T-helper 17 cell (primary cell): ENCODE measurements around the gene HDAC4. TPM values are rescaled to one million over a fixed set of nuclear protein-coding genes. Genes with fewer than 3 reads are reported as not detected.

ENCODE experiments used
- ATAC-seq: fragments of 150-1000 bp; cut with Tn5 transposase; 2 replicates; pipeline ENCODE4 v1.10.0; 2021; ENCODE audit warnings: mild to moderate bottlenecking, moderate library complexity
- DNase-seq, 3 donors: peaks; one replicate each; pipeline versions ENCODE4 v3.0.0 to v3.0.0-alpha.2; 2020 to 2021
- H3K9me3 ChIP-seq: one replicate; pipeline ENCODE4 v1.7.0; 2013; ENCODE audit warnings: low read length, mild to moderate bottlenecking; ENCODE audit not compliant: control insufficient read depth, poor library complexity, severe bottlenecking
- H3K27ac Mint-ChIP-seq: one replicate; pipeline ENCODE4 v1.8.0; 2022; ENCODE audit warnings: mild to moderate bottlenecking, moderate library complexity, mixed read lengths
- H3K27me3 Mint-ChIP-seq: one replicate; pipeline ENCODE4 v1.8.0; 2022; ENCODE audit warnings: mixed read lengths
- H3K36me3 Mint-ChIP-seq: one replicate; pipeline ENCODE4 v1.8.0; 2022; ENCODE audit warnings: low read depth, mixed read lengths
- H3K4me1 Mint-ChIP-seq: one replicate; pipeline ENCODE4 v1.8.0; 2022; ENCODE audit warnings: mild to moderate bottlenecking, mixed read lengths
- H3K4me3 Mint-ChIP-seq: one replicate; pipeline ENCODE4 v1.8.0; 2022; ENCODE audit warnings: mild to moderate bottlenecking, moderate library complexity, mixed read lengths
- total RNA-seq, 4 donors: library from RNA in 2 of 4; stranded (reverse) in 2 of 4; gene quantifications; one replicate each; pipeline ENCODE4 v1.2.3 and lab custom pipeline; 2022 to 2026

HDAC4 gene
- total RNA-seq, 2 donors from 2014 or later: 78.9 to 79.0 TPM

DNA sequence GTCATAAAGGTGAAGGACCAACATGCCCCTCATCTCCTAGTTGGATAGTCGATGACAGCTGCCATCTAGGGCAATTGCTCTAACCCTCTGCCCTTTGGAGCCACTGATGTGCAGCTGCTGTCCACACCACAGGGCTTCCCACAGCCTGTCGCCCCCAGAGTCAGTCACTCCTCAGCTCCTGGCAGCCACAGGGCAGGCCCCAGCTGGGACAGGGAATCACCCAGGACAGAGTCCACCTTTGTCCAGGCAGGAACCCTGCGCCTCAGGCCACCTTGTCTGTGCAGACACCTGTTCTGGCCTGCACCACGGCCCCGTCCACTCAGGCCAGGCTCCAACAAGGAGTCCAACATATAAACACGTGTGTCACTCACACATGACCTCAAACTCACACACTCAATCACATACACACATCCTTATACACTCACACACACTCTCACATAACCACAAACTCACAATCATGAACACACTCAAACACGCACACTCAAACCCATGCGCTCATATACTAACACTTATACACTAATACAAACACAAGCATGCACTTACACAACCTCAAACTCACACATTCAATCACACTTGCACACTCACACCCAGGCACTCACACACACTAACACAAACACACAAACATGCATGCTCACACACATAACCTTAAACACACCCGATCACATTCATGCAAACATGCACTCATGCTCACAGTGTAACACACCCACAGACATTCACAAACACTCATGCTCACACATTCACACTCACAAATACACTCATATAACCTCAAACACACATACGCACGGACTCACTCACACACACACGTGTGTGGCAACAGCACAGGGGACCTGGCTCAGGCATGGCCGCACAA, 29.7 kb downstream of the HDAC4 start:
- no peak overlapping the region for H3K4me3 Mint-ChIP-seq
- H3K36me3 Mint-ChIP-seq: no peaks in the 10 kb centered on the region
- H3K27me3 Mint-ChIP-seq: no peaks in the 10 kb centered on the region
- no peaks in the 10 kb centered on the region for H3K9me3 ChIP-seq
- ATAC-seq (no peak), DNase-seq (no peak)
- no peak overlapping the region for H3K27ac Mint-ChIP-seq
- peaks cover 13% of the 10 kb centered on the region for H3K4me1 Mint-ChIP-seq

DNA sequence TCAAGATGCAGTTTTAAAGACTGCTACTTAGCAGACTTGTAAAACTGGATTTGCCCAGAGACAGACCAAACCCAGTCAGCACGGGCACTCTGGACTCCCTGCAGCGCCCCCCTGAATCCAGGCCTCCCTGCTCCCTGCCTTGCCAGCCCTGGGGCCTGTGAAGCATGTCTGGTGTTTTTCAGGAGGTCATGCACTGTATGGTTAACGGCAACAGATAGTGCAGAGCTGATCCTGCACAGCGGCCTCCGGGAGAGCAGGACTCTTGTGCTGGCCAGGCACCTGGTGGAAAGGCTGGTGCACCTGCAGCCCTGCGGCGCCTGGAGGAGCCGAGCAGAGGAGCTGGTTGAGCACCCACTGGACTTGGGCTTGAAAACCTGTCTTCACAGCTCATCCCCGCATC, 30.4 kb downstream of the HDAC4 start:
- Mint-ChIP-seq H3K27ac (no peak overlapping the region), H3K4me3 (peak overlapping the region; percentile 84), H3K36me3 (no peaks in the 10 kb centered on the region), H3K4me1 (peaks cover 16% of the 10 kb centered on the region), H3K27me3 (no peaks in the 10 kb centered on the region)
- ATAC-seq (no peak), DNase-seq (no peak)
- no peaks in the 10 kb centered on the region for H3K9me3 ChIP-seq

DNA sequence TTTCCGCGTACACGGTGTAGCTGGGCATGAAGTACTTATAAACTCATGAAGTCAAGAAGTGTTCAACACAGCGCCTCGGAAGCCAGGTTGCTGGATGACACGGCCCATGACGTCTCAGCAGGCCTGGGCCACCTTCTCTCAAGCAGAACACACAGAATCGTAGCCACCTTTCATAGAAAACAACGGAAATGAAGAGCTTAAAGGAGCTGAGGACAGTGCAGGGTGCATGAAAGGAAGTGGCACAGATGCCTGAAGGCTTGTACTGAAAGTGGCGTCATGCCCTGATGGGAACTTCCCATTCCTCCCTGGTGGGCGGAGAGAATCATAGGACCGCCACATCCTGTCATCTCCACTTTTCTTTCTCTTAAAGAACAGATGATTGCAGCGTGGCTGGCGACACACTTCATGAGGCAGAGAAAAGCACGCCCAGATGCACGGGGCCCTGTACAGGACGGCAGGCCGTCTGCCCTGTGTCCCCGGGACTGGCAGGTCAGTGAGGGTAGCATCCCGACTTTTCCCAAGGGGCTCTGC, 31.1 kb downstream of the HDAC4 start:
- H3K27ac Mint-ChIP-seq: no peak overlapping the region
- H3K9me3 ChIP-seq: no peaks in the 10 kb centered on the region
- no peaks in the 10 kb centered on the region for H3K36me3 Mint-ChIP-seq
- DNase-seq (peak; percentile 29 to 67 (median 64)), ATAC-seq (peak; percentile 95)
- H3K27me3 Mint-ChIP-seq: no peaks in the 10 kb centered on the region
- H3K4me1 Mint-ChIP-seq: peaks cover 20% of the 10 kb centered on the region
- peak overlapping the region; percentile 84 for H3K4me3 Mint-ChIP-seq

DNA sequence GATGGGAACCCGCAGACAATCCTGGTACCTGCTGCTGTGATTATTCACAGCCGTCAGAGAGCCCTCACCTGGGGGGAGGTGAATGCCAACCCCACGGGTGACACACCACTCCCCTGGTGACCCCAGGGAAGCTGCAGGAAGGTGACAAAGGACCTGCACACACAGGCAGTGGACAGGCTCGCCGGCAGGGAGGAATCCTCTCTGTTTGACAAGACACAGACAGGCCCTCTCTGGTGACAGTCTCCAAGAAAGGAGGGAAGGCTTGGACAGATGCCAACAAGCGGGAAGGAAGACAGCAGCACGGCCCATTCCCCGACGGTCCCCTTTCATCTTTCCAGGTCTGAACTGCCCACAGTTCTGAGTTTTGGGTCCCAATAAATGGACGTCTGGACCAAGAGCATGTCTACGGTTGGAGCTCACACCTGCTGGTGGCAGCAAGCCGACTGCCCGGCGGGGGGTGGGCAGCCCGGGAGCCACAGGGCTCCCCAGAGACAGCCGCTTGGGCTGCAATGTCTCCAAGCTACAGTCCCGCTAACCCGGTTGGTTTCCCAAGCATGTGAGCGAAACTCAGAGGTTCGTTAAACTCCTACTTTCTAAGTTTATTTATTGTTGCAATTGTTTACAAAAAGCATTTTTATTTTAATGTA, 31.8 kb downstream of the HDAC4 start:
- H3K27ac Mint-ChIP-seq: no peak overlapping the region
- no peaks in the 10 kb centered on the region for H3K27me3 Mint-ChIP-seq
- H3K4me1 Mint-ChIP-seq: peaks cover 25% of the 10 kb centered on the region

DNA sequence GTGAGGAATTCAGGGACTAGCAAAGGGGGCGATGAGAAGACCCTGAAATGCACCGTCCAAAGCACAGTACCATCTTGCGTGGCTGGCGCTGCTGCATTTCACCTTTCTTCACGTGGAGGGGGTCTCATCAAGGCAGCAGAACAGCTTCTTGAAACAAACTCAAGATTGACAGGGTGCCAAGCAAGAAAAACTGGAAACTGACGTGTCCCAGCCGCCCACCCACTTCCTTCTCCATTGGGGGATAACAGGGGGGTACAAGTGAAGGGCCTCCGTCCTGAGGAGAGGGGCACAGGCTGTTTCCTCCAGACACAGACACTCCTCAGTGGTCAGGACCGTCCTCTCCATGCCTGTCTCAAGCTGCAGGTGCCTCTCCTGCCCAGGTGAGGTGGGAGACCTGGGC, 32.5 kb downstream of the HDAC4 start:
- Mint-ChIP-seq H3K4me3 (no peak overlapping the region), H3K27me3 (no peaks in the 10 kb centered on the region), H3K4me1 (peaks cover 30% of the 10 kb centered on the region), H3K27ac (no peak overlapping the region), H3K36me3 (no peaks in the 10 kb centered on the region)
- no peaks in the 10 kb centered on the region for H3K9me3 ChIP-seq
- no peak for DNase-seq
- no peak for ATAC-seq

More for the DNA sequence above, 31.8 kb downstream of the HDAC4 start:
- no peak overlapping the region for H3K4me3 Mint-ChIP-seq
- H3K36me3 Mint-ChIP-seq: no peaks in the 10 kb centered on the region
- no peaks in the 10 kb centered on the region for H3K9me3 ChIP-seq
- no peak for DNase-seq
- ATAC-seq: no peak

DNA sequence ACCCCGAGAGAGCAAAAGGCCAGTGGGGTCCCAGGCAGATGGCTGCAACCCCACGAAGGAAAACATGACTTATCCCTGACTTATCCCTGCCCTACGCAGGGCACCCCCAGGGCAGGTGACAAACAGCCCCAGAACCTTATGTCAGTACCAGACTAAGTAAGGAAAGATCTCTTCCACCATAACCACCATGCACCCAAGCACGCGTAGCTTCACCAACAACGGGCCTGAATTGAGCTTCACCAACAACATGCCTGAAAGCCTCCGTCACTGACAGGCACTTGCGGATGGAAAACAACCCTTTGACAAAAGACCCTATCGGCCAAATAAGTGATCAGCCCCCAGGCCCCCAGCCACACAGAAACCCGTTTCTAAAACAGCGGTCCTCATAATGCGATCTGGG, 34.1 kb downstream of the HDAC4 start:
- DNase-seq (no peak), ATAC-seq (no peak)
- no peaks in the 10 kb centered on the region for H3K27me3 Mint-ChIP-seq
- H3K36me3 Mint-ChIP-seq: no peaks in the 10 kb centered on the region
- H3K4me1 Mint-ChIP-seq: peaks cover 30% of the 10 kb centered on the region
- H3K9me3 ChIP-seq: no peaks in the 10 kb centered on the region
- no peak overlapping the region for H3K4me3 Mint-ChIP-seq
- no peak overlapping the region for H3K27ac Mint-ChIP-seq

DNA sequence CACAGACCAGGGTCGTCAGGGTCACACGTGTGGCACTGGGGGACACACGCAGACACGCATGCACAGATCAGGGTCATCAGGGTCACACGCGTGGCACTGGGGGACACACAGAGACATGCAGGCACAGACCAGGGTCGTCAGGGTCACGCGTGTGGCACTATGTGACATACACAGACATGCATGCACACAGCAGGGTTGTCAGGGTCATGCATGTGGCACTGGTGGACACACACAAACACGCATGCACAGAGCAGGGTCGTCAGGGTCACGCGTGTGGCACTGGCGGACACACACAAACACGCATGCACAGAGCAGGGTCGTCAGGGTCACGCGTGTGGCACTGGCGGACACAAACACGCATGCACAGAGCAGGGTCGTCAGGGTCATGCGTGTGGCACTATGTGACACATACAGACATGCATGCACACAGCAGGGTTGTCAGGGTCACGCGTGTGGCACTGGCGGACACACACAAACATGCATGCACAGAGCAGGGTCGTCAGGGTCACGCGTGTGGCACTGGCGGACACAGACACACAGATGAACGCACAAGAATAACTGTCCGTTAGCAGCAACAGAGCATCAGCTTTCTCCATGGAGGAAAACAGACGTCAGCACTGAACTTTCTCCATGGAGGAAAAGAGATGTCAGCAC, 34.9 kb downstream of the HDAC4 start:
- Mint-ChIP-seq H3K27ac (peak overlapping the region; percentile 27), H3K4me1 (peaks cover 30% of the 10 kb centered on the region), H3K36me3 (no peaks in the 10 kb centered on the region), H3K4me3 (no peak overlapping the region), H3K27me3 (no peaks in the 10 kb centered on the region)
- DNase-seq: no peak
- no peak for ATAC-seq
- no peaks in the 10 kb centered on the region for H3K9me3 ChIP-seq

DNA sequence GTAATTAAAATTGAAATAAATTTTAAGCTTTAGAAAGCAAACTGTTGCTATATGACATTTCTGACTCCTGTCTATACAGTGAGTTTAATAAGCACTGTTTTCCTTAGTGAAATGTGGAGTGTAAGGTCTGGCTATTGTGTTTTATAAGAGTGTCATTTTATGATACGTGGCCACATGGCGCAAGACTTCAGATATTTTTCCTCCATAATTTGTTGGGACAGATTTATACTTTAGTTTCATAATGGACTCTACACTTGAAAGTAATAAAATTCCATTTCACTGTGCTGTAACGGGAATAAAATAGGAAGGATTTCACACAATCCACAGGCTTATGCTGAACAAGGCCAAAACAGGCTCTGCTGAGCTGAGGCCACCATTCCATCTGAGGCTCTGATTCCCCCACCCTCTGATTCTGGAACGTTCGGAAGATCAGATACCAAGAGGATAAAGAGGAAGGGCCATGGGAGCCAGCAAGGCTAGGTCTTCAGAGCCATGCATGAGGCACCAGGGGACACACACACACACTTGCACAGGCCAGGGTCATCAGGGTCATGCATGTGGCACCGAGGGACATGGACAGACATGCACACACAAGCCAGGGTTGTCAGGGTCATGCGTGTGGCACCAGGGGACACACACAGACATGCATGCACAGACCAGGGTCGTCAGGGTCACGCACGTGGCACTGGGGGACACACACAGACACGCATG, 35.6 kb downstream of the HDAC4 start:
- H3K4me3 Mint-ChIP-seq: no peak overlapping the region
- no peaks in the 10 kb centered on the region for H3K9me3 ChIP-seq
- ATAC-seq (no peak), DNase-seq (no peak)
- peak overlapping the region; percentile 81 for H3K27ac Mint-ChIP-seq
- H3K4me1 Mint-ChIP-seq: peaks cover 25% of the 10 kb centered on the region
- H3K27me3 Mint-ChIP-seq: no peaks in the 10 kb centered on the region
- H3K36me3 Mint-ChIP-seq: no peaks in the 10 kb centered on the region

DNA sequence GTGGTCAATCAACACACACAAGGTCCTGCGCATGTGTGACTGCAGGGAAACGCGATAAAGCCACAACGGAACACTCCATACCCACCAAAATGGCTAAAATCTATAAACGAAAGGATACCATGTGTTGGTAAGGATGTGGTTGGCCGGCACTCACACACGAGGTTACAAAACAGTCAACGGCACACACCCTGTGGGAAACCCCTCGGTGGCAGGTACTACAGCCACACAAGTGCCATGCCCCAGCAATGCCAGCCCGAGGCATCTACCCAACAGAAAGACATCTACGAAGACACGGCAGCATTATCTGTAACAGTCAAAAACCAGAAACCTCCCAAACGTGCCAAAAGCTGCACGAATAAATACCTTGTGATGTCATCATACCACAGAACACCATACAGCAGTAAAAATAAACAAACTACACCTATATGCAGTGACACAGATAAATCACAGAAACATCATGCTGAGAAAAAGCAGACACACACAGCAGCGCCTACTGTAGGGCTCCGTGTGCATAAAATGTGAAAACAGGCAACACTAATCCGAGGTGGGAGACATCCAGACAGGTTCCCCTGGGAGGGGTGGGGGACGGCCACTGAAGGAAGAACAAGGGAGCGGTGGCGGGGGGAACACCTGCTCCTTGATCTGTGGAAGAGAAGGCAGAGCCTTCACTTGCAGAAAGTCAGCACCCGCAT, 36.7 kb downstream of the HDAC4 start:
- H3K4me3 Mint-ChIP-seq: peak overlapping the region; percentile 47
- DNase-seq: peak in 2 of 3 donors; percentile 23 to 43

DNA sequence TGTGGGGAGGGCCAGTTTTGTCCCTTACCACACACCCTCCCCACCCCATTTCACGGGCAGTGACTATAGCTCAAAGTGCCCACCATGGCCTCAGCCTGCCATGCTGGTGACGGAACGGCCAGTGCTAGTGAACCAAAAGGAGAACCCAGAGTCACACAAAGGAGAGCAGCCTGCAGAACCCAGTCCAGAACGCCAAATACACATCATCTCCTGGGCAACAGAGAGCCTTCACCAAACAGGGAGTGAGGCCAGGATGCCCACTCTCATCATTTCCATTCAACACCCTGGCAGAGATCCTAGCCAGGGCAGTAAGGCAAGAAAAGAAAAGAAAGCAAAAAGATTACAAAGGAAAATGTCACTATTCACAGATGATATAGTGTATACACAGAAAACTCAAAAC, 38.3 kb downstream of the HDAC4 start:
- Mint-ChIP-seq H3K27ac (peak overlapping the region; percentile 81), H3K4me1 (peaks cover 17% of the 10 kb centered on the region), H3K4me3 (no peak overlapping the region), H3K36me3 (no peaks in the 10 kb centered on the region), H3K27me3 (no peaks in the 10 kb centered on the region)
- H3K9me3 ChIP-seq: no peaks in the 10 kb centered on the region
- ATAC-seq (no peak), DNase-seq (no peak)

More for the DNA sequence above, 36.7 kb downstream of the HDAC4 start:
- H3K4me1 Mint-ChIP-seq: peaks cover 17% of the 10 kb centered on the region
- ATAC-seq: peak; percentile 96
- H3K27ac Mint-ChIP-seq: peak overlapping the region; percentile 81
- H3K9me3 ChIP-seq: no peaks in the 10 kb centered on the region
- no peaks in the 10 kb centered on the region for H3K36me3 Mint-ChIP-seq
- H3K27me3 Mint-ChIP-seq: no peaks in the 10 kb centered on the region

DNA sequence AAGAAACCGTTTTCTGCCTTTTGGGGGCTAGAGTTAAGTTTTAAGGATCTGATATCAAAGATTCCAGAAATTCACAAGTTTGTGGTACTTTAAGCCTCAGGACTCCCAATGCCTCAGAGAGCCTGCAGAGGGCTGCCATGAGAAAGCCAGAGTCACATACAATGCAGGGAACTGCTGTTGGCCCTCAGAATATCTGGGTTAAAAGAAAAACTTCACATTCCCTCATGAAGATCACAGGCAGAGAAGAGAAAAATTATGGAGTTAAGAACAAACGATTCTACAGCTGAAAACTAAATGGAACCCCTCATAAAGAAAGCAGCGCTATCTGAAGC, 39.5 kb downstream of the HDAC4 start:
- Mint-ChIP-seq H3K27me3 (no peaks in the 10 kb centered on the region), H3K4me1 (peaks cover 22% of the 10 kb centered on the region), H3K27ac (no peak overlapping the region), H3K36me3 (no peaks in the 10 kb centered on the region), H3K4me3 (no peak overlapping the region)
- no peaks in the 10 kb centered on the region for H3K9me3 ChIP-seq
- no peak for ATAC-seq
- DNase-seq: no peak

DNA sequence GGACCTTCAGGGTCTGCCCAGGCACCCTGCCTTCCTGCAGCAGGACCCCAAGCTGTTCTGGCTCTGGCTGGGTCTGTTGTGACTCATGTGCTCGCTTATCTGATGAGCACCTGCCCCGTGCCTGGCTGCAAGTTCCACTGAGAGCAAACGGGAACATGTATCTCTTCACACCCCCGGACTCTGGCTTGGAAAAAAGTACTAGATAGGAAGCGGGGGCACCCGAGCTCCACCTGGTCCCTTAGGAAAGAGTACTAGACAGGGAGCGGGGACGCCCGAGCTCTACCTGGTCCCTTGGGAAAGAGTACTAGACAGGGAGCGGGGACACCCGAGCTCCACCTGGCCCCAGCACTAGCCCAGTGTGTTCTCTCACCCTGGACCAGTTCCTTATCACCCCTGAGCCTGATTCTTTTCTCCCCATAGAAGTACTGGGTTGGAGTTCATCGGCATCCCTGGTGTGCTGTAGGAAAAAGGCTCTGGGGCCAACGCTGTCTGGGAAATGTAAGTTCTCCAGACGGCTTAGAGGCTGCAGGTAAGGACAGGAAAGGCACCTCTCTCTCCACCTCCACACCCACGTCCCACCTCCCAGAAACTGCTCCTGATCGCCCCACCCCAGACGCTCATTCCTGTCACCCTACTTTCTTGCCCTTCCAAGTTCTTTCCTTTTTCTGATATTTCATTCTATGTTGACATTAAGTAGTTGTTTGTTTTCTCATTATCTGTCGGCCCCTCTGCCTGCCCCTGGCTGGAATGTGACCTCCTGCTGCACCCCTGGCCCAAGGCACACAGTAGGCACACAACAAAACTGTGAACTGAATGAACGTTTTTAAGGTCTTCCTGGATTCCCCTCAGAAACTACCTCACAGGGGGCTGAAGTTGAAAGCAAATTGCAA, 40.2 kb downstream of the HDAC4 start:
- Mint-ChIP-seq H3K36me3 (no peaks in the 10 kb centered on the region), H3K27ac (no peak overlapping the region), H3K4me3 (no peak overlapping the region), H3K4me1 (peaks cover 21% of the 10 kb centered on the region), H3K27me3 (no peaks in the 10 kb centered on the region)
- DNase-seq (no peak), ATAC-seq (no peak)
- no peaks in the 10 kb centered on the region for H3K9me3 ChIP-seq
